Loucy (cell line): Measurements from ENCODE around the gene OR5K3.

Source experiments
- H2AFZ ChIP-seq: fragments of 200-600 bp; sonication (generic); 2 replicates; pipeline ENCODE4 v1.6.0; 2016; ENCODE audit warnings: antibody characterized with exemption, mild to moderate bottlenecking, low read length, moderate library complexity
- H3F3A ChIP-seq: fragments of 200-600 bp; 2 replicates; pipeline ENCODE4 v1.6.0; 2016; ENCODE audit warnings: antibody characterized with exemption, low read depth, mild to moderate bottlenecking
- H3K27me3 ChIP-seq: fragments of 200-600 bp; sonication (generic); 2 replicates; pipeline ENCODE4 v1.6.1; 2014; ENCODE audit warnings: low read length, mild to moderate bottlenecking; ENCODE audit not compliant: insufficient read depth, poor library complexity, severe bottlenecking
- H3K36me3 ChIP-seq: fragments of 200-600 bp; sonication (generic); 2 replicates; pipeline ENCODE4 v1.6.1; 2016; ENCODE audit warnings: low read length; ENCODE audit not compliant: insufficient read depth
- H3K4me1 ChIP-seq: fragments of 200-600 bp; sonication (generic); 2 replicates; pipeline ENCODE4 v1.5.1; 2014; ENCODE audit warnings: low read length, mild to moderate bottlenecking; ENCODE audit not compliant: insufficient read depth, poor library complexity, severe bottlenecking
- H3K4me2 ChIP-seq: fragments of 200-600 bp; sonication (generic); 2 replicates; pipeline ENCODE4 v1.6.0; 2014; ENCODE audit warnings: antibody characterized with exemption, low read length, low read depth, mild to moderate bottlenecking; ENCODE audit not compliant: poor library complexity, severe bottlenecking
- H3K4me3 ChIP-seq: fragments of 200-600 bp; sonication (generic); 2 replicates; pipeline ENCODE4 v1.5.1; 2014; ENCODE audit warnings: low read length, mild to moderate bottlenecking, mixed read lengths; ENCODE audit not compliant: poor library complexity, severe bottlenecking
- H3K79me2 ChIP-seq: fragments of 200-600 bp; sonication (generic); 2 replicates; pipeline ENCODE4 v1.6.1; 2014; ENCODE audit warnings: low read length; ENCODE audit not compliant: insufficient read depth
- H3K9ac ChIP-seq: fragments of 200-600 bp; sonication (generic); 2 replicates; pipeline ENCODE4 v1.6.0; 2014; ENCODE audit warnings: mild to moderate bottlenecking, low read depth, low read length, moderate library complexity; ENCODE audit not compliant: poor library complexity, severe bottlenecking
- H3K9me2 ChIP-seq: fragments of 200-600 bp; sonication (generic); replicated peaks from 2 replicates; pipeline ENCODE4 v1.6.1; 2016; ENCODE audit warnings: low read depth, low read length, mixed read lengths
- H3K9me3 ChIP-seq: fragments of 200-600 bp; sonication (generic); 2 replicates; pipeline ENCODE4 v1.6.1; 2014; ENCODE audit warnings: mild to moderate bottlenecking, antibody characterized with exemption, low read length, low read depth; ENCODE audit not compliant: insufficient read depth
- H4K20me1 ChIP-seq: fragments of 200-600 bp; sonication (generic); 2 replicates; pipeline ENCODE4 v1.6.0; 2014; ENCODE audit warnings: antibody characterized with exemption, low read length, mild to moderate bottlenecking; ENCODE audit not compliant: insufficient read depth, poor library complexity, severe bottlenecking
- EZH2phosphoT487 ChIP-seq: fragments of 200-600 bp; IDR thresholded peaks from 2 replicates; pipeline ENCODE4 v1.6.1; 2018; ENCODE audit warnings: antibody characterized with exemption, mild to moderate bottlenecking, moderate library complexity, borderline replicate concordance
- TF ChIP-seq, protein P1 (sequence below): fragments of 200-600 bp; sonication (generic); conservative IDR thresholded peaks from 2 replicates; pipeline ENCODE4 v1.5.1; 2014; ENCODE audit warnings: mild to moderate bottlenecking, antibody characterized with exemption, low read length

Gene OR5K3

GRCh38 chr3:98372445-98372844 is 18.0 kb upstream of the OR5K3 start:
- TF ChIP-seq EZH2phosphoT487 = no peak
- TF ChIP-seq, protein P1, sequence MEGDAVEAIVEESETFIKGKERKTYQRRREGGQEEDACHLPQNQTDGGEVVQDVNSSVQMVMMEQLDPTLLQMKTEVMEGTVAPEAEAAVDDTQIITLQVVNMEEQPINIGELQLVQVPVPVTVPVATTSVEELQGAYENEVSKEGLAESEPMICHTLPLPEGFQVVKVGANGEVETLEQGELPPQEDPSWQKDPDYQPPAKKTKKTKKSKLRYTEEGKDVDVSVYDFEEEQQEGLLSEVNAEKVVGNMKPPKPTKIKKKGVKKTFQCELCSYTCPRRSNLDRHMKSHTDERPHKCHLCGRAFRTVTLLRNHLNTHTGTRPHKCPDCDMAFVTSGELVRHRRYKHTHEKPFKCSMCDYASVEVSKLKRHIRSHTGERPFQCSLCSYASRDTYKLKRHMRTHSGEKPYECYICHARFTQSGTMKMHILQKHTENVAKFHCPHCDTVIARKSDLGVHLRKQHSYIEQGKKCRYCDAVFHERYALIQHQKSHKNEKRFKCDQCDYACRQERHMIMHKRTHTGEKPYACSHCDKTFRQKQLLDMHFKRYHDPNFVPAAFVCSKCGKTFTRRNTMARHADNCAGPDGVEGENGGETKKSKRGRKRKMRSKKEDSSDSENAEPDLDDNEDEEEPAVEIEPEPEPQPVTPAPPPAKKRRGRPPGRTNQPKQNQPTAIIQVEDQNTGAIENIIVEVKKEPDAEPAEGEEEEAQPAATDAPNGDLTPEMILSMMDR = no peak
- Histone ChIP-seq H4K20me1 (no peaks in the 10 kb centered on the region), H3K27me3 (no peaks in the 10 kb centered on the region), H3K4me2 (no peak overlapping the region), H3F3A (no peaks in the 10 kb centered on the region), H3K9ac (no peak overlapping the region), H3K4me1 (no peaks in the 10 kb centered on the region), H2AFZ (no peak overlapping the region), H3K36me3 (no peaks in the 10 kb centered on the region), H3K9me2 (no peaks in the 10 kb centered on the region), H3K9me3 (no peaks in the 10 kb centered on the region), H3K79me2 (no peaks in the 10 kb centered on the region), H3K4me3 (no peak overlapping the region)

GRCh38 chr3:98376631-98377030 is 13.8 kb upstream of the OR5K3 start:
- Histone ChIP-seq H3K9me3 (no peaks in the 10 kb centered on the region), H3K36me3 (no peaks in the 10 kb centered on the region), H4K20me1 (no peaks in the 10 kb centered on the region), H3K4me3 (no peak overlapping the region), H3K4me2 (no peak overlapping the region), H2AFZ (no peak overlapping the region), H3F3A (no peaks in the 10 kb centered on the region), H3K4me1 (no peaks in the 10 kb centered on the region), H3K79me2 (no peaks in the 10 kb centered on the region), H3K27me3 (no peaks in the 10 kb centered on the region), H3K9ac (no peak overlapping the region), H3K9me2 (no peaks in the 10 kb centered on the region)
- no peak for TF ChIP-seq EZH2phosphoT487
- TF ChIP-seq, protein P1 = no peak

DNA sequence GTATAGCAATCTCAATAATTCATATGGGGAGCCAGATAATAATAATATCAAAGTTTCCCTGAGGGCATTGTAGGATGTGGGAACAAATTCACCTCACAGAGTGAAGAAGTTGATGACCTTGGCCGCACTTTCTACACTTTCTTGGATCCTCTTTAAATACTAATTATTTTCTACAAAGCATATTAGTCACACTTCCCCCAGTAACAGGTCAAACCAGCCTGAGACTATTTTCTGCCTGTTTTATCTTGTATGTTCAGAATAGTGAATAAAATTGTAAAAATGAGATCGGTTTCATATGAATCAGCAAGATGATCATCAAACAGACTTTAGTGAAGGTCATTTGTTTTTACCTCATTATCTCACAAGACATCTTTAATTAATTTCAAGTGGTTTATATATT is 2.3 kb upstream of the OR5K3 start:
- no peaks in the 10 kb centered on the region for H3K36me3 ChIP-seq
- no peaks in the 10 kb centered on the region for H4K20me1 ChIP-seq
- H3K79me2 ChIP-seq = no peaks in the 10 kb centered on the region
- no peaks in the 10 kb centered on the region for H3K9me3 ChIP-seq
- H3K4me2 ChIP-seq = no peak overlapping the region
- H3K27me3 ChIP-seq = no peaks in the 10 kb centered on the region
- no peak overlapping the region for H3K4me3 ChIP-seq
- no peak overlapping the region for H3K9ac ChIP-seq
- no peaks in the 10 kb centered on the region for H3K4me1 ChIP-seq
- H3F3A ChIP-seq = no peaks in the 10 kb centered on the region
- TF ChIP-seq, protein P1 = no peak
- no peak for TF ChIP-seq EZH2phosphoT487
- H3K9me2 ChIP-seq = no peaks in the 10 kb centered on the region
- H2AFZ ChIP-seq = no peak overlapping the region
